Right lobe of liver (tissue), 6 donors: Measurements from ENCODE around the gene SRXN1. TPM values are rescaled to one million over a fixed set of nuclear protein-coding genes. Genes with fewer than 3 reads are reported as not detected.

ENCODE experiments used
- ATAC-seq, 4 donors: fragments of 200-7000 bp; cut with Tn5 transposase; one replicate each; pipeline ENCODE4 v1.9.1; 2020; ENCODE audit warnings: mild to moderate bottlenecking in 4 of 4, moderate library complexity in 4 of 4
- DNase-seq, 3 donors: peaks; one replicate each; pipeline ENCODE4 v3.0.0-alpha.2; 2020
- H3K27ac ChIP-seq, 3 donors: fragments of 200-600 bp; one replicate each; pipeline ENCODE4 v1.8.0; 2022
- H3K27me3 ChIP-seq, 2 donors: fragments of 200-600 bp; one replicate each; pipeline ENCODE4 v1.8.0; 2022
- H3K36me3 ChIP-seq, 4 donors: fragments of 200-600 bp; sonication (generic) in 1 of 4; one replicate each; pipeline versions ENCODE4 v1.5.1 to v1.8.0; 2017 to 2022; ENCODE audit warnings: control low read depth in 1 of 4
- H3K4me1 ChIP-seq, 4 donors: fragments of 200-600 bp; sonication (generic) in 1 of 4; one replicate each; pipeline versions ENCODE4 v1.5.1 to v1.8.0; 2017 to 2022; ENCODE audit warnings: control low read depth in 1 of 4
- H3K4me3 ChIP-seq, 3 donors: fragments of 200-600 bp; one replicate each; pipeline ENCODE4 v1.8.0; 2022
- H3K9me3 ChIP-seq, 4 donors: fragments of 200-600 bp; sonication (generic) in 1 of 4; one replicate each; pipeline versions ENCODE4 v1.5.1 to v1.8.0; 2017 to 2022; ENCODE audit warnings: control low read depth in 1 of 4
- POLR2A ChIP-seq: fragments of 450-650 bp; IDR thresholded peaks from one replicate; pipeline ENCODE4 v1.6.1; 2017; ENCODE audit warnings: antibody characterized with exemption, mild to moderate bottlenecking
- WGBS: methylation state at CpG from one replicate; pipeline ENCODE4 v1.1.6; 2018; ENCODE audit warnings: low coverage, low lambda C conversion rate; ENCODE audit not compliant: insufficient coverage; ENCODE audit errors: missing lambda C conversion rate; 5-methylcytosine and 5-hydroxymethylcytosine counted together
- intact Hi-C, 2 donors: fragments of 100-400 bp; cut with DNase I; formaldehyde crosslinking; loops; one replicate each; pipeline versions ENCODE4 v1.11.2 to v1.14.1; 2022
- total RNA-seq, 6 experiments: library from RNA; depleted of rRNA in 2 of 6; stranded (reverse); fragments of >200 nt in 2 of 6; fragmentation: NEBNext Ultra II Directional in 3 of 6; extraction: Animal tissue kit (Norgen Biotek cat#: 25700) in 3 of 6; gene quantifications; one replicate each; pipeline versions ENCODE4 v1.1.0 to v1.2.4, GENCODE V29; 2016 to 2023
- TF ChIP-seq, protein P1 (sequence below), 4 donors: fragments of 200-600 bp in 3 of 4; fragments of 450-650 bp in 1 of 4; IDR thresholded peaks; one replicate each; pipeline versions ENCODE4 v1.5.1 to v1.8.0; 2016 to 2022; ENCODE audit warnings: antibody characterized with exemption in 4 of 4, mild to moderate bottlenecking in 2 of 4
- donor health status: DM: no; HTN: yes; CAD: no.
- donor health status: DM: no; HTN: no; CAD: no.
- donor health status: DM: no; HTN: no; CAD: no.
- donor health status: DM: no; HTN: yes; CAD: no.
- donor health status: DM: no; HTN: yes; CAD: no.

The SRXN1 gene
- total RNA-seq, 6 experiments from 2014 or later, result 14.4 to 166 (median 46.0) TPM

DNA sequence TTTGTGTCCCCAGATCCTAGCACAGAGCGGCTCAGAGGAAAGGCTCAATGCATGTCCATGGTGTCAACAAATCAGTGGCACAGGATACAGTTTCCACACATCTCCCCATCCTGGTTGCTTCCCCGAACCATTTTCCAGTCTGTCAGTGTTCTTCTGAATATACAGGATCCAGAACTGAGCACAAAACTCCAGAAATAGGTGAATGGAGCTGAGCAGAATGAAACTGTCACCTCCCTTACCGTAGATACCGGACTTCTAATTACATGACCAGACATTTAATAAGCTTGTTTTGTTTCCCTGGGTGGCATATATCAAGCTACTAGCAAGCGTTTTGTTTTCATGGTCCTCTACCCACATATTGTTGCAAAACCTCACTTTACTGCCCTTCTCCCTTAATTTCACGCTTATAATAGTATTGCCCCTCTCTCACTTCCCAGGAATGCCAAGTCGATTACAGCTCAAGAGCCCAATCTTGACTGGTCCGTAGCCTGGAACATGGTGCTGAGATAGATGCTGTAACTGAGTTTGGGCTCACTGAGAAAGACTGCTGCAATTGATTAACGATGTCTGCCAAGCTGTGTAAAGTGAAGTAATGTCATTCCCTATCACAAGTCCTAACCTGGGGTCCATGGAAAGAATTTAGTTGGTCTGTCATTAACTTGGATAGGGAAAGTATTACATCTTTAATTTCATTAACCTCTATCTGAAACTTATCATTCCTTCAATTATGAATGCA lies 34.6 kb upstream of the SRXN1 start:
- Histone ChIP-seq H3K27ac (no peak overlapping the region), H3K36me3 (no peaks in the 10 kb centered on the region), H3K9me3 (no peaks in the 10 kb centered on the region), H3K27me3 (no peaks in the 10 kb centered on the region), H3K4me1 (no peaks in the 10 kb centered on the region), H3K4me3 (no peak overlapping the region)
- 62% methylated on average over 8 of the region's 9 CpGs for WGBS
- DNase-seq (no peak), ATAC-seq (no peak)
- no peak for TF ChIP-seq POLR2A
- TF ChIP-seq, protein P1, sequence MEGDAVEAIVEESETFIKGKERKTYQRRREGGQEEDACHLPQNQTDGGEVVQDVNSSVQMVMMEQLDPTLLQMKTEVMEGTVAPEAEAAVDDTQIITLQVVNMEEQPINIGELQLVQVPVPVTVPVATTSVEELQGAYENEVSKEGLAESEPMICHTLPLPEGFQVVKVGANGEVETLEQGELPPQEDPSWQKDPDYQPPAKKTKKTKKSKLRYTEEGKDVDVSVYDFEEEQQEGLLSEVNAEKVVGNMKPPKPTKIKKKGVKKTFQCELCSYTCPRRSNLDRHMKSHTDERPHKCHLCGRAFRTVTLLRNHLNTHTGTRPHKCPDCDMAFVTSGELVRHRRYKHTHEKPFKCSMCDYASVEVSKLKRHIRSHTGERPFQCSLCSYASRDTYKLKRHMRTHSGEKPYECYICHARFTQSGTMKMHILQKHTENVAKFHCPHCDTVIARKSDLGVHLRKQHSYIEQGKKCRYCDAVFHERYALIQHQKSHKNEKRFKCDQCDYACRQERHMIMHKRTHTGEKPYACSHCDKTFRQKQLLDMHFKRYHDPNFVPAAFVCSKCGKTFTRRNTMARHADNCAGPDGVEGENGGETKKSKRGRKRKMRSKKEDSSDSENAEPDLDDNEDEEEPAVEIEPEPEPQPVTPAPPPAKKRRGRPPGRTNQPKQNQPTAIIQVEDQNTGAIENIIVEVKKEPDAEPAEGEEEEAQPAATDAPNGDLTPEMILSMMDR (IDR thresholded peaks at IDR 0.05), result no peak
- intact Hi-C loops, result no loop called here

DNA sequence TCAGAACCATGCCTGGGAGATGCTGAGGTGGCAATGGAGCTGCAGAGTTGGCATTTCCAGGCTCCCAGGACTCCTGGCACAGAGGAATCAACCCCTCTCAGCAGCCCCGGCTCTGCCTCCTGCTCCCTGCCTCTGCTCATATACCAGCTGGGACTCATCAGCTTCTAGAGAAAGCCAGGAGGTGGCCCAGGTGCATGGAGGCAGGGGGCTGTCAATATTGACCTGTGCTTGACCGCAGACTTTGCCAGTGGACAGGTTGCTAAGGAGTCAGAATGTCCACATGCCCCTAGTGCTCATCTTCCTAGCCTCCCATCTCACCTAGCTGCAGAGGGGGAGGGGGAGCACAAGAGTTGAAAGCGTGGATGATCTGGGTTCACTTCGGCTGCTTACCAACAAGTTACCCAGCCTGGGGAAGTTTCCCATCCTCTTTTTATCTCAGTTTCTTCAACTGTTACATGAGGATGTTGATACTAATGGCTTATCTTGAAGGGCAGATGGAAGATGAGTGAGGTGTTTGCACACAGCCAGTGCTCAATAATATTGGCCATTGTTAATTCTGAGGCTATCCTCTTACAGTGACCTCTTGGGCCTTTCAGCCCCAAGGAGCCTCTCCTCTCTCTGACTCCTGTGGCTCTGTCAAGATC lies 31.8 kb upstream of the SRXN1 start:
- H3K9me3 ChIP-seq, result no peaks in the 10 kb centered on the region
- no peak overlapping the region for H3K4me3 ChIP-seq
- WGBS, result 44% methylated on average over 2 of the region's 4 CpGs
- ATAC-seq, result no peak
- intact Hi-C loops, result no loop called here
- DNase-seq, result peak in 1 of 3 donors; percentile 25
- TF ChIP-seq, protein P1 (IDR thresholded peaks at IDR 0.05), result no peak
- TF ChIP-seq POLR2A, result no peak
- H3K27me3 ChIP-seq, result no peaks in the 10 kb centered on the region
- no peaks in the 10 kb centered on the region for H3K4me1 ChIP-seq
- no peaks in the 10 kb centered on the region for H3K36me3 ChIP-seq
- H3K27ac ChIP-seq, result no peak overlapping the region

GRCh38 chr20:682123-682522 lies 29.1 kb upstream of the SRXN1 start:
- Histone ChIP-seq H3K4me1 (no peaks in the 10 kb centered on the region), H3K27me3 (peaks cover 0 to 11% of the 10 kb centered on the region in 2 donors), H3K4me3 (no peak overlapping the region), H3K36me3 (no peaks in the 10 kb centered on the region), H3K9me3 (no peaks in the 10 kb centered on the region), H3K27ac (no peak overlapping the region)
- no peak for ATAC-seq
- TF ChIP-seq POLR2A, result no peak
- TF ChIP-seq, protein P1 (IDR thresholded peaks at IDR 0.05), result no peak
- WGBS, result 36% methylated on average over 1 of the region's 1 CpG
- intact Hi-C loops, result no loop called here
- DNase-seq, result peak in 1 of 3 donors; percentile 14

DNA sequence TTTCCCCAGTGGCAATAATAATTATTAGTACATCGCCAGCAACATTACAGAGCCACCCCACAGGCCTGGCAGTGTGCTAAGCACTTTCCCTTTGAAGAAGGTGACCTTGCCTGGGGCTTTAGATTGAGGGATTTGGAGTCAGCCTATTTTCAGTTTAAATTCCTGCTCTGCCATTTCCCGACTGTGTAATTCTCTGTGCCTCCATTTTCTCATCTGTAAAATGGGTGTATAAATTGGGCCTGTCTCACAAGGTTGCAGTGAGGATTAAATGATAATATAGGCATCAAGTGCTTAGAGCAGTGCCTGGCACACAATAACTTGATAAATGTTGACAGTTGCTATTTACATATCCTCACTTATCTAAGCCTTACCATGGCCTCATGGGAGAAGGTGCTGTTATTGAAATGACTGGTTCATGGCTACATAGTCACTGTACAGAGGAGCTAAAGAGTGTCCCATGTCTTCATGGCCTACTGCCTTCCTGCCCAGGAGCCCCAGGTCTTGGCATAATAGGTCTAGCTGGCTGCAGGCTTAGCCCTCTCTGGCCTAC lies 27.7 kb upstream of the SRXN1 start:
- WGBS, result 71% methylated on average over 2 of the region's 2 CpGs
- ATAC-seq (no peak), DNase-seq (no peak)
- H3K27me3 ChIP-seq, result peaks cover 0 to 12% of the 10 kb centered on the region in 2 donors
- H3K4me1 ChIP-seq, result peaks cover 0 to 8% (median 0%) of the 10 kb centered on the region in 4 donors
- no peaks in the 10 kb centered on the region for H3K9me3 ChIP-seq
- H3K36me3 ChIP-seq, result no peaks in the 10 kb centered on the region
- no peak overlapping the region for H3K27ac ChIP-seq
- no peak overlapping the region for H3K4me3 ChIP-seq
- TF ChIP-seq POLR2A, result no peak
- TF ChIP-seq, protein P1 (IDR thresholded peaks at IDR 0.05), result no peak
- intact Hi-C loops, result no loop called here
